HG03060 (cell line): ENCODE data around the gene STYK1.

Experiments
- ATAC-seq: cut with Tn5 transposase; IDR thresholded peaks from one replicate; pipeline ENCODE4 v1.9.1; 2021; ENCODE audit warnings: low read depth, moderate number of reproducible peaks; ENCODE audit not compliant: unreplicated experiment

The STYK1 gene

GRCh38 chr12:10673659-10674384 is at the start of gene STYK1:
TSS of gene STYK1 (minus strand) at chr12:10674052. CDS start at chr12:10634618, 39,434 bp downstream.
- ATAC-seq: no peak

- ATAC-seq: no peak
These were observed 49.3 kb upstream of the STYK1 start, which contains the start of gene YBX3 for GRCh38 chr12:10722905-10723746. TSS of gene YBX3 (minus strand) at chr12:10723323. CDS start at chr12:10723111, 212 bp downstream.

GRCh38 chr12:10722502-10722904 is 48.7 kb upstream of the STYK1 start:
- no peak for ATAC-seq

GRCh38 chr12:10721651-10722501 is 48.0 kb upstream of the STYK1 start:
- no peak for ATAC-seq

- no peak for ATAC-seq
These were observed 47.3 kb upstream of the STYK1 start for GRCh38 chr12:10720974-10721650.

- ATAC-seq: no peak
These were observed 45.6 kb upstream of the STYK1 start for GRCh38 chr12:10719482-10719881.

- ATAC-seq: no peak
These were observed 44.5 kb upstream of the STYK1 start for GRCh38 chr12:10718279-10718821.

GRCh38 chr12:10717410-10717809 is 43.6 kb upstream of the STYK1 start:
- no peak for ATAC-seq

GRCh38 chr12:10716704-10717315 is 43.0 kb upstream of the STYK1 start:
- no peak for ATAC-seq

- ATAC-seq: no peak
These were observed 42.4 kb upstream of the STYK1 start for GRCh38 chr12:10716277-10716676.

- ATAC-seq: no peak
These were observed 41.6 kb upstream of the STYK1 start for GRCh38 chr12:10715491-10715890.

GRCh38 chr12:10709808-10710207 is 36.0 kb upstream of the STYK1 start:
- ATAC-seq: no peak

GRCh38 chr12:10708862-10709261 is 35.0 kb upstream of the STYK1 start:
- ATAC-seq: no peak

GRCh38 chr12:10705655-10706054 is 31.8 kb upstream of the STYK1 start:
- ATAC-seq: no peak

GRCh38 chr12:10701843-10702242 is 28.0 kb upstream of the STYK1 start:
- no peak for ATAC-seq

- no peak for ATAC-seq
These were observed 27.4 kb upstream of the STYK1 start for GRCh38 chr12:10701131-10701681.

- no peak for ATAC-seq
These were observed 26.7 kb upstream of the STYK1 start for GRCh38 chr12:10700581-10700980.

- ATAC-seq: no peak
These were observed 24.0 kb upstream of the STYK1 start for GRCh38 chr12:10697862-10698261.

GRCh38 chr12:10697156-10697555 is 23.3 kb upstream of the STYK1 start:
- ATAC-seq: no peak
